ENCODE data around the gene GCDH.

DNA sequence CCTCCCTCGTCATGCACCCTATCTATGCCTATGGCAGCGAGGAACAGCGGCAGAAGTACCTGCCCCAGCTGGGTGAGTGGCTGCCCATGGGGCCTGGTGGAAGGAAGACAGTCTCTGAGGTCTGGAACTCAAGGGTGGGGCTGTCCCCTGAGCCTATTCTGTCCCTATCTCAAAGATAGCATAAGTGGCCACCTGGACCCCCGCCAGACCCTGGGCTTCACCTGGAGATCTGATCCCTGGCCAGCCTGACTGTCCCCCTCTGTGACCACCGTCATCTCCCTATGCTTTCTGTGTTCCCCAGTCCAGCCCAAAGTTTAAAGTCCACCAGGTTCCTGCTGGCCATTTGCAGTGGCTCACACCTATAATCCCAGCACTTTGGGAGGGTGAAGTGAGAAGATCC is 2.6 kb downstream of the GCDH start:
- TF ChIP-seq POLR2A (IDR thresholded peaks at IDR 0.05; ENCODE audit: low read depth, low read length) = no peak
- no peak for TF ChIP-seq TAF1 (IDR thresholded peaks at IDR 0.05; ENCODE audit: low read depth, low read length)
- TF ChIP-seq POLR2AphosphoS5 (IDR thresholded peaks at IDR 0.05; ENCODE audit: low read depth, low read length) = no peak
- TF ChIP-seq SPI1 (IDR thresholded peaks at IDR 0.05; ENCODE audit: low read depth, low read length) = no peak
- TF ChIP-seq PAX5 (IDR thresholded peaks at IDR 0.05; ENCODE audit: insufficient read depth, low read length, severe bottlenecking) = no peak

Measured in GM12891 (cell line).